HG03135 (cell line): ENCODE data around the gene TMEM121B.
A peak's percentile ranks its signal among the peaks of the same experiment; 100 is the strongest.

ENCODE experiments used
- ATAC-seq: cut with Tn5 transposase; IDR thresholded peaks from one replicate; pipeline ENCODE4 v1.9.1; 2021; ENCODE audit warnings: mild to moderate bottlenecking, moderate library complexity; ENCODE audit not compliant: unreplicated experiment

TMEM121B gene

DNA sequence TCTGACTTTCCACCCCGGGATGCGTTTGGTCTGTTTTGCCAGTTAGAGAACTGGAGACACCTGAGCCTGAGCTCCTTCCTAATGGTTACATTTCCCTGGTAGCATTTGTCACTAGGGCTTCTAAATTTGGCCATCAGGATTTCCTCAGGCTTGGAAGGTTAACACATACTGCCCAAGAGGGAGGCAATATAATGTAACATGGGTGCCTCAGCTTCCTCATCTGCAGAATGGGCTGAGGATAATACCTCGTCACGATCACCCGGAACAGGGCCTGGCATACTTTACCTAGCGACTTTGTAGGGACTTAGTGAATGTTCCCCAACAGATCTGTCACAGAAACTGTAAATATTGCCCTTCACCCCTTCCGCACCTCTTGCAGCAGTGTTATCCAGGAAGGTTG is 25.1 kb downstream of the TMEM121B start:
- ATAC-seq, result no peak

DNA sequence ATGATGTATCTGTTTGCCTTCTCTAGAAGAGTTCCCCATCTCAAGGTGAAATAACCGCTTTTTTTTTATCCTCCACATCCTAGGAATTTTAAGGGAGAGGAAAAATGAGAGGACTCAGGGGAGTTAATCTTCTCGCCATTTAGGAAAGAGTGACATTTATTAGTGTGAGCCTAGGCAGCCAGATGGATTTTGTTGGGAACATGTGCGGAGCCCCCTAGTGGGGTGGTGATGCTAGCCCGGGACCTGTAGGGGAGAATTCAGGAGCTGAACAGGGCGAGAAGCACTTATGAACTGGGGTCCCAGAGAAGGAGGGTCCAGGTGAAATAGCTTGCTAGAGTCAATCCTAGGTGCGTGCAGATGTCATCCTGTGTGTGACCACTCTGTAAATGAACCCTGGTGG is 25.6 kb downstream of the TMEM121B start:
- ATAC-seq, result no peak

DNA sequence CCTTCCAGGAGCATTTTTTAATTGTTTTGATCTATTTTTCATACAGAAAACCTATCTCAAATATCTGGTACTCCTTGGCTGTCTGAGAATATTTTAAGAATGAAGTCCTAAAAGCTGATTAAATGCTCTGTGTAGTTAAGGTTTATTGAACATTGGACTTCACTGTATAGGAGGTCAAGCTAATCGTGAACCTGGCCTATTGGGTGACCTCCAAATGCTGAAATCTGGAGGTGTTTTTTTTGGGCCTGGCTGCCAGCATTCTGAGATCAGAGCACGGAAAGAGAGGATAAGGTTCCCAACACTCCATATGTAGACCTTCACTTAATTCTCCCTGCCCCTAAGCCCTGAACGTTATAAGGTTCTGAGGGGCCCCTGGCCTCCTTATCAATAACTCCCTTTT is 28.1 kb downstream of the TMEM121B start:
- no peak for ATAC-seq

DNA sequence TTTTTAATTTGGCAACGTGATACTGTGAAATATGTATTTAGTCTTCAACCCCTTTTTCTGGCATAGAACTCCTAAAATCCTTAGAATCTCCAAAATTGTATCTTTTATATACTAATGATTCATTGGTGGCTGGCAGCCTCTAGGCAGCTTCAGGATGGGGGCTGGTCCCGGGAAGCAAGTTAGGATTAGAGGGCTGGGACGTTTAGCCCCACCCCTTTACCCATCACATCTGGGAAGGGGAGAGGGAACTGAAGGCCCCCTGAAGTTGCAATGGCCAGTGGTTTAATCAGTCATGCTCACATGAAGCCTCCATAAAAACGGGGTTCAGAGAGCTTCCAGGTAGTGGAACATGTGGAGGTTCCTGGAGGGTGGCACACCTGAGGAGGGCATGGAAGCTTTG is 29.3 kb downstream of the TMEM121B start:
- ATAC-seq, result no peak

DNA sequence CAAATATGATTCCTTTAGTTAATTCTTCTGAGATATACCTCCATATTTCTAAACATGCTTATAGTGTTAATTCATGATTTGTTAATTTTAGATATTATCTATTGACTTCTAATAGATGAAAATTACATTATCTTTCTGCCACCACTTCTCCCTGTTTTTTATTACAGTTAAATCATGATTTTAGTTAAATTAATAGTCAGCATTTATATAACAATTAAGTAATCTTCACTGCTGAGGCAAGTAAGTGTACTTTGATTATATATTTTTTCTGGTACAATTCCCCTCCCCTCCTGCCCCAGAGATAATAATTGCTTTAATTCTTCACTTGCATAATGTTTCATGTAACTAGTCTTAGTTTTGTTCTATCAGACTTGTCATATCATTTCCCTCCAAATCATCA is 30.6 kb downstream of the TMEM121B start:
- no peak for ATAC-seq

DNA sequence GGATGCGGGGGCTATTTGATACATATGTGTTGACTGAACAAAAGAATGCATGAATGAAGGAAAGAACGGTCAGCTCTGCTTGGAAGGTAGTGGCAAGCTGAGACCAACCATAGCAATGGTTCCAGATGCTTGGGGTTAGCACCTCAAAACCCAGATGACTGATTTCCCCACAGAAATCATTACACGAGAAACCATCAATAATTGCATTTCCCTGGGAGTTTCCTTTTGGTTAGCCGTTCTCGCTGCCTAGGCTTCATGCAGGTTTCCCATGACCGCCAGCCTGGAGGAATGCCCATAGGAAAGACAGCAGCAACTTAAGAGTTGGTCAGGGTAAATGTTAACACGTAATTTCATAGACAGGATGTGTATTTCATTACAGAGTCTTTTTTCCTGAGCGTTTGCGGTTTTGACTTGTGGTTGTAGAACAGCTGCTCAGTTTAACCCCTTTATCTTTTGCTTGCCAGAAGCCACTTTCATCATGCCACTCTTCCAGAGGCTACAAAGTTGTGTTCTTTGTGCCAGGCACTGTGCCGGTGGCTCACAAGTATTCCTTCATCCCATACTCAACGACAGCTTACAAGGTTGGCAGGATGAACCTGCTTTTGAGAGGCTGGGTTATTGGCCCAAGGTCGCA is 33.5 kb downstream of the TMEM121B start:
- ATAC-seq, result peak; percentile 41

DNA sequence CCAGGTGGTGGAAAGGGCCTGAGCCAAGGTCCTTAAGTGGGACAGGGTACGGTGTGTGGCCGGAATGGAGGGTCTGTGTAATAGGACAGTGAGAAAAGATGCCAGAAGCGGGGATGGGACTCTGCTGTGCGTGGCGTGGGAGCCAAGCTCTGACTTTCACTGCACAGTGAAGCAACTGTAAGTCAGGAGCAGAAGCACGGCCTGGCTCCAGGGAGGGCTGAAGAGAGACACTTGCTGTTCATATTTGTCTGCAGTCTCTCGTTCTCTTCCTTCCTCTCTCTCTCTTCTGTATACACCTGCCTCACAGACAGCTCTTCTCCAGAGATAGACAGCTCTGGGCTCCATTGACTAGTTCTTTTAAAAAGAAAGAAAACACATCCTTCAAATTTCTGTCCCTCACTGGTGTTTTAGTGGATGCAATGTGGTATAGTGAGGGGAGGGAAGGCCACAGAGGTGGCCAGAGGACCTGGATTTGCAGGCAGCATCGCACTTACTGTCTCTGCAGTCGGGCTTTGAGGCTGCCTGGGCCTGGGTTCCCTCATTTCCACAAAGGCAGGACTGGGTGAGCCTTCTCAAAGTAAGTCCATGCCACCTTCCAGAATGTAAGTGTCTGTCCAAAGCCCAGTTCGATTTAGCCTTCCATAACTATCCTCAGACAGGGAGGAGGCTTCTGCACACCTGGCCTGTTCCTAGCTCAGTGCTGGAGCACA is 34.2 kb downstream of the TMEM121B start:
- ATAC-seq, result no peak

DNA sequence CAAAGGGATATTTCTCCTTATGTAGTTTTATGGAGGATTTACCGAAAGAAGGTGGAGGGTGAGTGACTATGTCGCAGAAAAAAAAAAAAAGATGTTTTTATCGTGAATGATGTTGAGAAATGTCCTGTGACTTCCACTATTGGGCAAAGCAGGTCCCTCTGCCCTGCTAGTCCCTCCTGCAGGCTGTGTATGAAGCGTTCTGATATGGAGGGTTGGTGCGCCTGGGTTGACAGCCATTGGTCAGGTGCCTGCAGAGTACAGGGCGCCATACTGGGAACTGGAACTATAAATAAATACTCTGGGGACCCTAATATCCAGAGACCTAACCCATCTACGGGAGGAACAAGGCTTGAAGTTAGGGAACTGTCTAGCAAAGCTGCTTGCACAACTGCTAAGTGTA is 34.9 kb downstream of the TMEM121B start:
- no peak for ATAC-seq

DNA sequence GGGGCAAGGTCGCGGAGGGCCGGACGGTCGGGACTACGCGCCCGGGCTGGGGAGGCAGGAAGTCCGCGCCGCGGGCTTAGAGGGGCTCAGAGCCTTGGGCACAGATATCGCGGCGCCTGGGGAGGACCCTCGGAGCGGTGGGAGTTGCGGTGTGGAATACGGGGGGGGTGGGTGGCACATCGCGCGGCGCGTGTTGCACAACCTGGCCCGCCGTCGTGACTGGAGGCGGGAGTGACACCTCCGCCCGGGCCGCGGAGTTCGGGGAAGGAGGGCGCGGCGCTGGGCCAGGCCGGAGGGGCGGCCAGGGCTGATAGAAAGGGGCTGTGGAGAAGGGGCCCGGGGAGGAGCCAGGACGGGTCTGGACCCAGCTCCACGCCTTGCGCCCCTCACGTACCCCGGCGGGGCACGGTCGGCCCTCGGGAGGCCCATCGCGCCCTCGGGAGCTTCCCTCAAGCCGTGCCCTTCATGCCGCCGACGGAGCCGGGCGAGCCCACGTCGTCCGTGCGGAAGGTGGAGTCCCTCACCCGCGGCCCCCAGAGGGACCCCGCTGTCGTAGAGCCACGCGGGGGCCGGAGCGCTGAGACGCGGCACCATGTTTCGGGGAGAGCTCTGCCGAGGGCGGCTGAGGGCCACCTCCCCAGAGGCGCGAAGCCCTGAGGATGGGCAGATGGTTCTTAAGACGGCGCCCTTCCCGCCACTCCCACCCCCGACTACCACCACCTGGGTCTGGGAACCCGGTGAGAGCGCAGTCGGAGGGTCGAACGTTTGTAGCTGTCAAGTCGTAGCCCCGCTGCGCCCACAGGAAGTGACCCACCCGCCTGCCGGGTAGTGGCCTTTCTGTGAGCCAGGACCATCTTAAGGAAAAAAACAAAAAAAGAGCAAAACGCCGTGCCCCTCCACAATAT is 35.6 kb downstream of the TMEM121B start:
- peak; percentile 18 for ATAC-seq

DNA sequence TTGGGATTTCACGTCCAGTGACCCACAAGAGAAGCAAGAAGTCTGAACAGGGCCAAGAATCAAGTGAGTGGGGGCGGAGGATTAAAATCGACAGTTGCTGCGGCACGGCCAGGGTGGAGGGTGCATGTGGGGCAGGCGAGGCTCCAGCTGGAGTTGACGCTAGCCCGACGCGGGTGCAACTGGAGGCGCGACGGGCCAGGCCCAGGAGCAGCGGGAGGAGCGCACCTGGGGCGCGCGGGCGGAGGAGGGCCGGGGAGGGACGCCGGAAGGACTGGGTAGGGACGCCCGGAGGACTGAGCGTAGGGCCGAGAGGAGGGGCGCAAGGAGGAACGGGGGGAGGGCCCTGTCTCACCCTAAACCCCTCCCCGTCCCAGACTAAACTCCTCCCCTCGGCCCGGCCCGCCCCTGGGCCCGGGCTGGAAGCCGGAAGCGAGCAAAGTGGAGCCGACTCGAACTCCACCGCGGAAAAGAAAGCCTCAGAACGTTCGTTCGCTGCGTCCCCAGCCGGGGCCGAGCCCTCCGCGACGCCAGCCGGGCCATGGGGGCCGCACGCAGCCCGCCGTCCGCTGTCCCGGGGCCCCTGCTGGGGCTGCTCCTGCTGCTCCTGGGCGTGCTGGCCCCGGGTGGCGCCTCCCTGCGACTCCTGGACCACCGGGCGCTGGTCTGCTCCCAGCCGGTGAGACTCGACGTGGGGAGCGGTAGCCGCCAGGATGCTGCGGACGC is 36.4 kb downstream of the TMEM121B start, which contains the start of gene IL17RA:
IL17RA (plus strand) TSS at position 447 of the 723 bp plus-strand sequence; CDS start at position 539, 92 bp downstream.
- peak; percentile 86 for ATAC-seq

DNA sequence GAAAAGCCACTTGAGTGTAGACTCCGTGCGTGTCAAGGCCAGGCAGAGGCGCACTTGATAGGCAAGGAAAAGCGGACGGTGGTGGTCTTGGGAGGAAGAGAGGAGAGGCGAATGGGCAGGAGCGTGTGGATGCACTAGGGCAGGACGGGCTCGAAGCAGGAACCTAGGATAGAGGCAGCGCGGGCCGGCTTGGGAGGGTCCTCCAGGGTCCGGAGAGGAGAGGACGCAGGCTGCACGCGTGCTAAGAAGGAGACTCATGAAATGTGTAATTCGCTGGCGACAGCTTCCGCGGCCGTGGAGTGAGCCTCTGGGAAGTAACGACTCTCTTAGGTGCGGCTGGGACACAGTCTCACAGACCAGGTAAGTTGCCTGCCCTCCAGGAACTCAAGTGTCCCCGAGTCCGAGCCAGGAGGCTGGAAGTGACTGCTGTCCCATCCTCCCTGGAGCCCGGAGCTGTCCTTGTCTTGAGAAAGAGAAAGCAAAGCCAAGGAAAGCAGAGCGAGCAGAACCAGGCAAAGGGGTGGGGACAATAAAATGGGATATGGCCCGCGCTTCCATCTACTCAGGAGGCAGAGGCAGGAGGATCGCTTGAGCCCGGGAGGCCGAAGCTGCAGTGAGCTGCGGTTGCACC is 37.2 kb downstream of the TMEM121B start:
- no peak for ATAC-seq

DNA sequence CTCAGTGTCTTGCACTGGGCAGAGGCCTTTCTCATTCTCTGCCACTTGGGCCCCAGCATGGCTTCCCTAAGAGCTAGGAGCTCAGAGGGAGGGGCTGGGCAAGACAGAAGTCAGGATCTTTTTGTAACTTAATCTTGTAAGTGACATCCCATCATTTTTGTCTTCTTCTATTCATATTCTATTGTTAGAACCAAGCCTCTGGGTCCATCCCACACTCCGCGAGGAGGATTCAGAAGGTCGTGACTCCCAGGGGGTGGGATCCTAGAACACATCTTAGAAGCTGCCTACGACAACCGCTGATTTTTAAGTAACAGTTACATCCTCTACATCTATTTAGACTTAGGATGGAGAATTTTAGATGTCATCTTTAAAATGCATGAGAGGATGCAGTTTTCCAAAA is 37.9 kb downstream of the TMEM121B start:
- no peak for ATAC-seq

DNA sequence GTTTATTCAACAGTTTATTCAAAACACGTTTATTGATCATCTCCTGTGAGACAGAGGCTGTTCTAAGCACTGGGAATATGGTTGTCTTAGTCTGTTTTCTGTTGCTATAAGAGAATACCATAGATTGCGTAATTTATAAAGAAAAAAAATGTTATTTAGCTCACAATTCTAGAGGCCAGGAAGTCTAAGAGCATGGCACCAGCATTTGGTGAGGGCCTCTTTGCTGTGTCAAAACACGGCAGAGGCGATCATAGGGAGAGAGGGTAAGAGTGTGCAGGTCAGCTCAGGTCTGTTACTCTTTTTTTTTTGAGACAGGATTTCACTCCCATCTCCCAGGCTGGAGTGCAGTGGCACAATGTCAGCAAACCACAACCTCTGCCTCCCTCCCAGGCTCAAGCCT is 41.6 kb downstream of the TMEM121B start:
- ATAC-seq, result no peak

DNA sequence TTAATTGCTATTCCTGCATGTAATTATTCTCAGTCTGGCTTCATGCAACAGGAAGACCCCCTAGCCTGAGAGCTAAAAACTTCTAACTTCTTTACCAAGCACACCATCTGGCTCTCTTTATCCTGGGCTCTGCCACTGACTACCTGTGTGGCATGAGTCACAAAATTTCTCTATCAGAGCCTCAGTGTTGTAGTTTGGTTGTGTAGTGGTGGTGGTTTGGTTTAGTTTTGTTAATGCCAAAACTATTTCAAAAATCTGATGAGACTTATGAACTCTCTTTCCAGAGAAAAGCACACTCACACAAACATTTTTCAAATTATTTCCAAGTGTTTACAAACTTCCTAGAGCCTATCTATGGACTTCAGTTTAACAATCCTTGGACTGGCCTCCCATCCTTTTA is 43.9 kb downstream of the TMEM121B start:
- no peak for ATAC-seq

DNA sequence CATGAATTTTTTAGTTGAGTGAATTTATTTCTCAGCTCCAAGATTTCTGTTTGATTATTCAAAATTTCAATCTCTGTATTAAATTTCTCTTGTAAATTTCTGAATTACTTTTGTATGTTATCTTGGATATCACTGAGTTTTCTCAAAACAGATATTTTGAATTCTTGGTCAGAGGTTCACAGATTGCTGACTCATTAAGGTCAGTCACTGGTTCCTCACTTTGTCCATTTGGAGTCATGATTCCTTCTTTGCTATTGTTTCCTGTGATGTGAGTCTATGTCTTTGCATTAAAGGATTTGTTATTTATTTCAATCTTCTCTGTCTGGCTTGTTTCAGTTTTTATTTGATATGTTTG is 46.5 kb downstream of the TMEM121B start:
- no peak for ATAC-seq

DNA sequence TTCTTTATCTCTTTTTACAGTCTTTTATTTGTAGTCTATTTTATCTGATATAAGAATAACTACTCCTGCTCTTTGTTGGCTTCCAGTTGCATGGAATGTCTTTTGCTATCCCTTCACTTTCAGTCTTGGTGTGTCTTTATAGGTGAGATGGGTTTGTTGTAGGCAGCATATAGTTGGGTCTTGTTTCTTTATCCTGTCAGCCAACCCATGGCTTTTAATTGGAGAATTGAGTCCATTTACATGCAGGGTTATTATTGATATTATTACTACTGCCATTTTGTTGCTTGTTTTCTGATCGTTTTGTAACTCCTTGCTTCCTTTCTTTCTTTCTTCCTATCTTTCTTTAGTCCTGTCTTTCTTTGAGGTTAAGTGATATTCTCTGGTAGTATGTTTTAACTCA is 48.3 kb downstream of the TMEM121B start:
- ATAC-seq, result no peak
